ENCODE data around the gene FGD1. TPM values are rescaled to one million over a fixed set of nuclear protein-coding genes. Genes with fewer than 3 reads are reported as not detected.

Gene FGD1
- total and polyA plus RNA-seq, 2 of the 13 experiments (the other 11 are each of a cell fraction or from before 2014, with no cell fraction given), result 0.36 to 0.62 TPM

- TF ChIP-seq MNT (IDR thresholded peaks at IDR 0.05) (no peak), CERS6 (CRISPR knock-in tag; IDR thresholded peaks at IDR 0.05) (no peak), CEBPG (CRISPR knock-in tag; IDR thresholded peaks at IDR 0.05) (no peak), GPN1 (CRISPR knock-in tag; IDR thresholded peaks at IDR 0.05; ENCODE audit: borderline replicate concordance) (no peak), ZNF879 (CRISPR knock-in tag; IDR thresholded peaks at IDR 0.05) (no peak), ZNF704 (CRISPR knock-in tag; IDR thresholded peaks at IDR 0.05; ENCODE audit: borderline replicate concordance) (no peak), ISX (CRISPR knock-in tag; conservative IDR thresholded peaks at IDR 0.05) (no peak), SAP130 (CRISPR knock-in tag; IDR thresholded peaks at IDR 0.05; ENCODE audit: low read depth) (peak; percentile 78), WIZ (CRISPR knock-in tag; IDR thresholded peaks at IDR 0.05) (no peak), ZNF30 (CRISPR knock-in tag; IDR thresholded peaks at IDR 0.05) (no peak), ZNF382 (CRISPR knock-in tag; IDR thresholded peaks at IDR 0.05; ENCODE audit: borderline replicate concordance) (no peak), CTCF (CRISPR knock-in tag; IDR thresholded peaks at IDR 0.05) (peak; percentile 47), TRIM24 (CRISPR knock-in tag; IDR thresholded peaks at IDR 0.05) (no peak), TP53 (CRISPR knock-in tag; conservative IDR thresholded peaks at IDR 0.05) (no peak), RORA (CRISPR knock-in tag; IDR thresholded peaks at IDR 0.05) (no peak), ZBTB38 (CRISPR knock-in tag; IDR thresholded peaks at IDR 0.05) (no peak), ZNF83 (CRISPR knock-in tag; IDR thresholded peaks at IDR 0.05; ENCODE audit: borderline replicate concordance) (no peak), ZBTB33 (CRISPR knock-in tag; IDR thresholded peaks at IDR 0.05) (no peak), E2F2 (CRISPR knock-in tag; IDR thresholded peaks at IDR 0.05; ENCODE audit: borderline replicate concordance) (no peak)
Observed at GRCh38 chrX:54439960-54440871, 55.8 kb downstream of the FGD1 start, which contains the start of gene TSR2 (continued).

Data from HepG2 (cell line).